Lower leg skin (tissue), 3 donors: Measurements from ENCODE around the gene MAD1L1.
"Not testable (repeated sequence)": the region's sequence is repeated elsewhere in the genome, so short reads cannot be mapped to it uniquely, and the experiment has no call there.

Experiments
- CTCF ChIP-seq, 3 donors: fragments of 450-650 bp; IDR thresholded peaks; one replicate each; pipeline ENCODE4 v1.5.1; 2016; ENCODE audit warnings: antibody characterized with exemption in 3 of 3, mild to moderate bottlenecking in 3 of 3, moderate library complexity in 2 of 3
- POLR2A ChIP-seq, 2 donors: fragments of 450-650 bp; IDR thresholded peaks; one replicate each; pipeline ENCODE4 v1.6.1; 2016 to 2017; ENCODE audit warnings: antibody characterized with exemption in 2 of 2, mild to moderate bottlenecking in 1 of 2, moderate library complexity in 1 of 2

GRCh38 chr7:1860881-1861798, 371.6 kb downstream of the MAD1L1 start:
- not testable (repeated sequence) for TF ChIP-seq CTCF, POLR2A (IDR thresholded peaks at IDR 0.05)
